Stomach (tissue), 9 donors: ENCODE measurements around the gene RILPL2. TPM values are rescaled to one million over a fixed set of nuclear protein-coding genes. Genes with fewer than 3 reads are reported as not detected.
A peak's percentile ranks its signal among the peaks of the same experiment; 100 is the strongest.

Source experiments
- DNase-seq, 2 donors: peaks; one replicate each; pipeline versions ENCODE4 v3.0.0 to v3.0.0-alpha.2; 2013 to 2019
- H3K27ac ChIP-seq, 5 donors: fragments of 200-600 bp in 4 of 5; sonication (generic) in 4 of 5; one replicate each; pipeline ENCODE4 v1.5.1; 2013 to 2019; ENCODE audit warnings: mild to moderate bottlenecking in 1 of 5, moderate library complexity in 1 of 5
- H3K27me3 ChIP-seq, 3 donors: fragments of 200-600 bp; sonication (generic); one replicate each; pipeline ENCODE4 v1.5.1; 2017 to 2019; ENCODE audit warnings: mixed run types in 1 of 3
- H3K36me3 ChIP-seq, 4 donors: fragments of 200-600 bp; sonication (generic); 1 replicate in 3 of 4; 2 replicates in 1 of 4; pipeline ENCODE4 v1.5.1; 2016 to 2019
- H3K4me1 ChIP-seq, 4 donors: fragments of 200-600 bp; sonication (generic); one replicate each; pipeline ENCODE4 v1.5.1; 2016 to 2019
- H3K4me3 ChIP-seq, 4 donors: fragments of 200-600 bp; sonication (generic) in 3 of 4; one replicate each; pipeline ENCODE4 v1.5.1; 2016 to 2019; ENCODE audit warnings: mild to moderate bottlenecking in 1 of 4
- H3K9me3 ChIP-seq, 4 donors: fragments of 200-600 bp; sonication (generic); one replicate each; pipeline ENCODE4 v1.5.1; 2016 to 2019
- CTCF ChIP-seq, 7 experiments: fragments of 450-650 bp in 4 of 7; fragments of 200-600 bp in 3 of 7; sonication (generic) in 3 of 7; IDR thresholded peaks; one replicate each; pipeline ENCODE4 v1.5.1; 2016 to 2019; ENCODE audit warnings: antibody characterized with exemption in 7 of 7, control low read depth in 2 of 7, mild to moderate bottlenecking in 1 of 7
- EP300 ChIP-seq: sonication (generic); formaldehyde crosslinking; IDR thresholded peaks from one replicate; pipeline ENCODE4 v1.6.1; 2017; ENCODE audit warnings: antibody characterized with exemption
- POLR2A ChIP-seq, 4 donors: fragments of 450-650 bp; IDR thresholded peaks; one replicate each; pipeline ENCODE4 v1.6.1; 2016; ENCODE audit warnings: antibody characterized with exemption in 4 of 4, control low read depth in 2 of 4, mild to moderate bottlenecking in 1 of 4, moderate library complexity in 1 of 4
- POLR2AphosphoS5 ChIP-seq, 3 donors: sonication (generic); formaldehyde crosslinking; IDR thresholded peaks; one replicate each; pipeline ENCODE4 v1.6.1; 2016; ENCODE audit warnings: antibody characterized with exemption in 3 of 3
- WGBS, 5 donors: extraction: QIAGEN DNeasy Blood & Tissue Kit in 3 of 5; methylation state at CpG; one replicate each; pipeline versions ENCODE4 v1.1.5 to v1.1.7; 2013 to 2018; 5-methylcytosine and 5-hydroxymethylcytosine counted together
- intact Hi-C: fragments of 100-400 bp; cut with DNase I; formaldehyde crosslinking; loops from one replicate; pipeline ENCODE4 v1.15.1; 2023; ENCODE audit warnings: low total_unique reads
- polyA plus RNA-seq, 3 donors: library from polyadenylated mRNA; stranded (reverse); fragments of 200-250 nt; gene quantifications; one replicate each; pipeline ENCODE4 v1.2.3, GENCODE V29; 2013
- total RNA-seq, 5 donors: library from RNA; depleted of rRNA; stranded (reverse); fragments of >200 nt; gene quantifications; one replicate each; pipeline versions ENCODE4 v1.1.0 to v1.2.3, GENCODE V29; 2014 to 2016
- donor health status: healthy with polysubstance abuse.
- donor health status: Bipolar disorder and iron deficiency.
- donor health status: healthy.

RILPL2 gene
- total and polyA plus RNA-seq, 8 donors = 2.0 to 5.9 (median 4.5) TPM

DNA sequence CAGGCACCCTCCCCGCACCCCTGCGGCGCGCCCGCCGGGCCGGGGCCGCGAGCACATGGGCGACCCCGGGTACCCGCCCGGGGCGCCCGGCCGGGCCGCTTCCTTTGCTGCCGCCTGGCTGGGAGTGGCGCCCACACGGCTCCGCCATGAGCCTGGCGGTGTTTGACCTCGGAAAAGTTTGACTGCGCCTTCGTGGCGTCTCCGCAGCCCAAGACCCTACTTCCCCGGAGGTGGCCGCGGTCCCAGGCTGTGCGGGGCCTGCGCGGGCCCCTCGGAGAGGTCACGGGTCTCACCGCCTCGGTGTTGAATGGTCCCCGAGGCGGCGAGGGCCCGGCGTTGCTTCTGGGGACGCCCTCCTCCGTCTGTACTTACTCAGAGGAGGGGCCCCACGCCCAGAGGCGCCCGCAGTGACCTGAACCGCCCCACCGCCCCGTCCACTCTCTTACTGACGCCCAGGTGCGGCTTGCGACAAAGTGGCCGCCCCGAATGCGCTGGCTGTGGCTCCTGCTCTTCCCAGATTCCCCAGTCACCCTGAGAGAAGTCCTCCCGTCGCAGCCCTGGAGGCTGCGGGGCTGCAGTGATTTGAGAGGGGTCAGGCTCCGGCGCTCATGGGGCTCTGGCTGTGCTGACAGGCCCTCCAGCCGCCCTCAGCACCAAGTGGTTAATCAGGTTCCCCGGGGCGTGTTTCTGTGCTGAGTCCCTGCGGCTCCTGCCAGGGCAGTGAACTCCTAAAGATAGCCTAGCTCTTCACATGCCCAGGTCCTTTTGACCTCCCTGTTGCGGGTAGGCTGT is 46.7 kb downstream of the RILPL2 start:
- intact Hi-C loops = no loop called here
- H3K4me3 ChIP-seq = peak overlapping the region; percentile 67 to 87 (median 74)
- DNase-seq = peak; percentile 67 to 72
- no peak for TF ChIP-seq CTCF (IDR thresholded peaks at IDR 0.05)
- TF ChIP-seq POLR2A (IDR thresholded peaks at IDR 0.05) = no peak
- H3K27me3 ChIP-seq = no peaks in the 10 kb centered on the region
- H3K9me3 ChIP-seq = no peaks in the 10 kb centered on the region
- WGBS, 5 donors = 3 to 5% (median 4%) methylated on average over 23 to 66 of the region's 66 CpGs
- H3K27ac ChIP-seq = peak overlapping the region; percentile 82 to 96 (median 89)
- peaks cover 28 to 65% (median 54%) of the 10 kb centered on the region in 4 donors for H3K4me1 ChIP-seq
- peaks cover 23 to 42% (median 40%) of the 10 kb centered on the region in 4 donors for H3K36me3 ChIP-seq

- intact Hi-C loops = no loop called here
- 0 to 1% (median 0%) methylated on average over 2 to 78 of the region's 102 CpGs; no CpG with 5 or more reads in 1 of the 5 donors for WGBS, 5 donors
- H3K27ac ChIP-seq = peak overlapping the region; percentile 85 to 96 (median 89)
- peak in 1 of 2 donors; percentile 38 for DNase-seq
- no peak for TF ChIP-seq POLR2AphosphoS5 (IDR thresholded peaks at IDR 0.05)
- TF ChIP-seq EP300 = no peak
- TF ChIP-seq POLR2A (IDR thresholded peaks at IDR 0.05) = no peak
- TF ChIP-seq CTCF (IDR thresholded peaks at IDR 0.05) = no peak
- H3K4me3 ChIP-seq = peak overlapping the region; percentile 67 to 87 (median 74)
- H3K27me3 ChIP-seq = no peaks in the 10 kb centered on the region
- H3K36me3 ChIP-seq = peaks cover 16 to 35% (median 33%) of the 10 kb centered on the region in 4 donors
- H3K4me1 ChIP-seq = peaks cover 32 to 65% (median 59%) of the 10 kb centered on the region in 4 donors
- no peaks in the 10 kb centered on the region for H3K9me3 ChIP-seq
Measured at GRCh38 chr12:123388951-123389559, 47.4 kb downstream of the RILPL2 start.

- peaks cover 32 to 65% (median 59%) of the 10 kb centered on the region in 4 donors for H3K4me1 ChIP-seq
- no peaks in the 10 kb centered on the region for H3K9me3 ChIP-seq
- H3K36me3 ChIP-seq = peaks cover 16 to 28% (median 28%) of the 10 kb centered on the region in 4 donors
- peak; percentile 80 to 94 for DNase-seq
- WGBS, 5 donors = 0 to 1% (median 0%) methylated on average over 11 to 52 of the region's 52 CpGs
- TF ChIP-seq POLR2AphosphoS5 (IDR thresholded peaks at IDR 0.05) (peak in 2 of 3 donors; percentile 12 to 21), EP300 (no peak), CTCF (IDR thresholded peaks at IDR 0.05) (peak in 2 of 7 experiments; percentile 9 to 34)
- H3K27ac ChIP-seq = peak overlapping the region; percentile 86 to 96 (median 94)
- H3K27me3 ChIP-seq = no peaks in the 10 kb centered on the region
- peak overlapping the region; percentile 50 to 87 (median 54) for H3K4me3 ChIP-seq
- intact Hi-C loops = no loop called here
Measured at GRCh38 chr12:123388177-123388950, 48.1 kb downstream of the RILPL2 start.
